Activated effector memory CD4-positive, alpha-beta T cell treated with Interleukin-2 at 50 U/mL for 16 hours (primary cell): Measurements from ENCODE around the gene WDR7.

Source experiments
- DNase-seq: peaks from one replicate; pipeline ENCODE4 v3.0.0-alpha.2; 2020

WDR7 gene

DNA sequence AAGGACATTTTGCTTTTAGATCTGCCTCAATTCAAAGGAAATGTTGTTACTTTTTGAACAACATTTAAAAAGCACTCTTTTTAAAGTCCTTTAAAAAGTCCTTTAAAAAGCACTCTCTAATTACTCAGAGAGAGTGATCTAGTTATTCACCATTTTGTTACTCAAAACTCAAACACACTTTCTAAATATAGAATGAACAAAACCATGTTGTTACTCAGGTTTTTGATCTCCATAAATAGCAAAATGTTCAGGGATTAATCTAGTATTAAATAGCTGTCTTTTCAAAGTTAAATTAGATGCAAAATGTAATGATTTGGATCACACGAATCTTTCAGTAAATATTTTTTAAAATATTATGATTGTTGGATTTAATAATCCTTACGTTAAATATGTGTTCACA, 352.2 kb downstream of the WDR7 start:
- DNase-seq = no peak

DNA sequence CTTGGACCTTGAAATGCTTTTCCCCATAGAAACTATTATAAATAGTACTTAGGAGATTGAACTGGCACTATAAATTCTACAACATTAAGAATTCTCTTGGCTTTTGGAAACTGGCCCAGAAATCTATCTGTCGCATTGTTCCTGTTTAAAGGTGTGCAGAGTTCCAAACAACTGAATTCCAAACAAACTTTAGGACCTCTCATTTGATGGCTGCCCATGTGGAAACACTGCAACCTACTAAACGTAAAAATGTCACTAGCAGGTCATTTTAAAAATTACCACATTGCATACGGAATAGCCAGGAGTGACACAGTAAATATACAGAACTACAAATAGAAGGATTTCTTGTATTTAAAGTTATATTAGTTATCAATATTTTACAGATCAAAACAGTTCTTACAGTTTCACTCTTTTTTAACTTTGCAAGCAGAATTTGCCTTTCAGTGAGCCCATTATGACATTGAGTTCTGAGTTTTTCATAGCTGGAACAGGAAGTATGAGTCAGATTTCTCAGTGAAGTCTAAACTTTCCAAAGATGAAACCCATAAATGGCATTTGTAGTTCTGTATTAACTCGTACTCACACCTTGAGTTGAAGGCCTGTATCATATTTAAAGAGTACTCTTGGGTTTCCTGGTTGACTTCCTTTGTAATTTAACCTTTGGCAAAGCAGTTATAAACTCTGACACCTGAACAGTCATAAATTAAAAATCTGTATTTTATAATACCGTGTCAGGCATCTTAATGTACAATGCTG, 353.4 kb downstream of the WDR7 start:
- DNase-seq = no peak

- no peak for DNase-seq
These were observed 357.0 kb downstream of the WDR7 start for GRCh38 chr18:57008001-57008686.

DNA sequence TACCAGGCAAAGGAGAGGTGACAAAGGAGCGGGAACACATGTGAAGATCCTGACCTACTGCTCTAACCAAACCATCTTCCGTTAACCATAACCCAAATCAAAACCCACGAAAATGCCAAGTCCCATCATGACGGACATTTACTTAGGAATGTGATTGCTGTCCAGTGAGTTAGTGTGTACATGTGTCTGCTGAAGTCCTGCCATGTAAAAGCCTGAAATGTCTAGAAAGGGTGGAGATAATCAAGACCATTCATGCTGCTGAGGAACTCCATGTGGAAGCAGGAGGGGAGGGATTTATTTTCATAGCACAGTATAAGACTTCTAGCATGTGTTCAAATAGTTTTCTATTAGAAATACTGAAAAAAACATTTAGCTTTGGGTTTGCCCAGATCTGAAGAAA, 358.7 kb downstream of the WDR7 start:
- no peak for DNase-seq

DNA sequence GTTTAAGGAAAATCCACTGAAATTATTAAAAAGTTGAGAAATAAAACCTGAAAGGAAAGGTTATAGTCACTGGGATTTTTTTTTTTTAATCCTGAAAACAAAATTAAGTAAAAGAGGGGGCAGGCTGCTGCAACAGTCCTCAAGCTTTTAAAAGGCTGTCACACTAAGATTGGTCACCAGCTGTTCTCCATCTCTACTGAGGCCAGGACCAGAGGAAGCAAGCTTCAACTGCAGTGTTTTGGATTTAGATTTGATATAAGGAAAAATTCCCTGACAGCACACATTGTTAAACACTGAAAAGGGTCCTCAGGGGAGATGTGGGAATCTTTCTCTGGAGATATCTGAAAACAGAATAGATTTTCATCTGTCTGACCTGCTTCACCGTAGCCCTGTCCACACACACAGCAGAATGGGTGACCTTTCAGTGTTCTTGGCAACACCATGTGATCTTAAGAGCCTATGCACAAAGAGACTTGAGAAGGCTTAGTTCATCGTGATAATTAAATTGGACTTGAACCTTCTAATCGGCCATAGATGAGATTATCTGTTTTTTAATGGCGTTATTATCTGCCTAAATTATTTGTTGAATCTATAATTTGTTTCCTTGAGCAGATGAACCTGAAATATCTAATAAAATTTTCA, 363.7 kb downstream of the WDR7 start:
- no peak for DNase-seq

DNA sequence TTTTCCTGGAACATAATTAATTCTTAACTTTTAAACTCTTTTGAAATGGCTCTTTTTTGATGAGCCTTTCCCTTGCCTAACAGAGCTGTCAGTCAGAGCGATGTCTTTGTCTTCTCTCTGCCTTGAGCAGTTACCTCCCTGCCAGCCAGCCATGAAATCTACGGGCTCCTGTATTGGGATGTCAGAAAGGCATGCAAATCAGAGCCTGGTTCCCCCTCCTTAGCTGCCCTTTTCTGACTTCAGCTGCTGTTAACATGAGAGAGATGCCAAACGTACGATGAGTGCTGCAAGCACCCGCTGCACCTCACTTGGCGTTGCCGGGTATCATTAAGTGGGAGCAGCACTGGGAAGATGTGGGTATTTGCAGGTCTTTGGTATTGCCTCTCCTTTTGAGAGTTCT, 364.3 kb downstream of the WDR7 start:
- no peak for DNase-seq

GRCh38 chr18:57018845-57019244, 367.7 kb downstream of the WDR7 start:
- DNase-seq = no peak

GRCh38 chr18:57022716-57023115, 371.6 kb downstream of the WDR7 start:
- DNase-seq = no peak

DNA sequence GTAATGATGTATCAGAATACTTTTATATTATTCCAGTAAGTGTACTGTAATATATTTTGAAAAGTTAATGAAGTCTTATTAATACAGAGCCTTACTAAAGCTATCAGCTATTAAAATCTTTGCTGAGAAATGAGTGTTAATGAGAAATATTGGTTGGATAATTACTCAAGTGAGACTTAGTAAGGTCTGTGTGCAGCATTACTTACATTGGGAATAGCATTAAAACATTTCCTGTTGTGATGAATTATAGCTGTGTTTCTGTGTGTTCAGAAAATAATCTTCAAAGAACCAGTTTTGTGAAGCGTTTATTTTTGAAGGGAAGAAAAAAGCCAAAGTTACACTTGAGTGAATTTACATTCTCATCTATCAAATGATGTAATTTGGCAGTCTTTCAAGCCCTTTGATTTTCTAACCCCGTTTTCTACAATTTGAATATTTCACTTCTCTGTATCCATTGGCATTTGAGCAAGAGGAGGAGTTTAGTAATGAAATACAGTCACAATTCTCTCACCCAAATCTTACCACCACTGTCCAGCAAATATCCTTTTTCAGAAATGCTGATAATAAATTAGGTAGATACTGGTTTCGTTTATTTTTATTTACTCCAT, 372.2 kb downstream of the WDR7 start:
- no peak for DNase-seq

GRCh38 chr18:57025540-57025939, 374.4 kb downstream of the WDR7 start:
- DNase-seq = no peak

DNA sequence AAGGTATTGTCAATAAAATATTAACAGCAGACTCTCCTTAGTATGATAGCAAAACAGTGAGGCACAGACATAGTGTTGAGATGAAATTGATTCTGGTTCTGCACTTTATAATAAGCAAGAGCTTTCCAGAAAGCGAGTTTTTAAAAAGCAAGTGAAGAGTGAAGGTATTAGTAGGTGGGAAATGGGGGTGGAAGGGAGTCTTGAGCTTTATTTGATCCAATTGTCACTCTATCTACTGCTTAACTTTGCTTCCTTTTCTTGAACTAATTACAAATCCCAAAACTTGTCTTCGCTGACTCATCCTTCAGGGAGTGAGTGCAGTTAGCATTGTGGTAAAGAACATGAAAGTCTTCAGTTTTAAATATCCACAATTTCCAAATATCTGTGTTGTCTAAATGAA, 375.2 kb downstream of the WDR7 start:
- DNase-seq = no peak

DNA sequence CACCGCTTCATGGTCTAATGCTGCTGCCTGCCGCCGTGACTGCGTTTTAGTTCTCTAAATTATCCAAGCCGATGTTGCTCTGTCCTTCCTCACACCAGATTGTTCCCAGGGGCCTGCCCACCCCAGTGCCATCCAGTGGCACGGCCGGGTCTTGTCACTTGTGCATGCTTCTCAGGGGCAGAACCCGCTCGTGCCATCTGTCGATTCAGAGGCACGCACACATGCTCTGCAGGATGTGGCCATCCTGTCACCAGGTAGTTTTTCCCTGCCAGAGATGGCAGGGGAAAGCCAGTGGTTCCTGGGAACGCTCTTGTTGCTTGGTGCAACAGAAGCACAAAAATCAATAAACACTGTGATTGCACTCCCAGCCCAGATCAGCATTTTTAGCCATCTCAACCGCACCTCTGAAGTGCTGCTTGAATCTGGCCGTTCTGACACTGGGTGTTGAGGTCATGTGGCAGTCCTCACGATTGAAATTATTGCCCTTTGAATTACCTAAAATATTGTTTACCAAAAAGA, 376.1 kb downstream of the WDR7 start:
- no peak for DNase-seq

GRCh38 chr18:57029761-57030160, 378.6 kb downstream of the WDR7 start:
- no peak for DNase-seq

DNA sequence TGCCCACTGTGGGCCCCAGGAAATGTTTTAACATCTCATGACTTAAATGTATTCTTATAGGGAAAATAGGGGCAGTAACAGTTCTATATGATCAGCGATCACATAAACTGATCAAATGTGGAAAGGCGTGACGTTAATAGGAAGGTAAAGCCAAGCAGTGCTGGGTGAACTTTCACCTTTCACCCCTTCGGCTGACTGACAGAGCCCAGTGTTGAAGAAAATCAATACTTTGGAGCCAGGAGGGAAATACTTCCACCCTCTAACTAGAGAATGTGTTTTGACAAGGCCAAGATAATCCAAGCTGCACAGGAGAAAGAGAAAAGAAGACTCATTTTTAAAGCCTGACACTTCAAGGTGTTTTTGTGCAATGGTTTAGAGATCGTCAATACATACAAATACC, 379.3 kb downstream of the WDR7 start:
- DNase-seq = no peak

GRCh38 chr18:57035590-57035989, 384.4 kb downstream of the WDR7 start:
- no peak for DNase-seq

DNA sequence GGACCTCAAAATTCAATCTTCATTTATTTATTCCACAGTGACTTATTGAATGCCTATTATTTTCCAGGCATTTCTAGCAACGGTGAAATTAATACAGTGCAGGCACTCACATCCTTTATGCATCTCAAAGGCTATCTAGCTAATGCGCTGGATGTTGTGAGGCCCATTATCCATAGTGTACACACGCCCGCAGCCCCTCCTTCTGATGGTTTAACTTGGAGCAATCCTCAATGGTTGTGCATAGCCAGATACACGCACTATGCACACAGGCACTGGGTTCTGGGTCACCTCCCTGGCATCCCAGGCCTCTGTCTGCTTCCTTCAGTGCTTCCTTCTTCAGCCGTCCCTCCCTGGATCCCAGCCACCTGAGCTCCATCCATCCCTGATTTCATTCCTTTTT, 387.2 kb downstream of the WDR7 start:
- DNase-seq = no peak

DNA sequence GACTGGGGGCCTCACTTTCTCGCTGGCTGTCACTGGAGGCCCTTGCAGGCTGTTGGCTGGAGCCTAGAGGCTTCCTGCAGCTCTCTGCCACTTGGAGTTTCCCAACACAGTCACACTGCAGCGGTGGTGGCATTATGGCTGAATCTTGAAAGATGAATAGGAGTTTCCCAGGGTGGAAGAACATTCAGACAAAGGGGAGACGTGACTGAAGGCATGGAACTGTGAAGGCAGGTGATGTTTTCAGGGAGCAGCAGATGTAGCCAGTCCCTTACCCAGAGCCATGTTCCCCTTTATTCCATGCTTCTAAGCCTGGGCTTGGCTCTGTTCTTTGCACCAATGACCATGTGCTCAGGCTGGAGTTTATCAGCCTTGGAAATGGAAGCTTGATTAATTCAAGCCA, 389.0 kb downstream of the WDR7 start:
- no peak for DNase-seq

DNA sequence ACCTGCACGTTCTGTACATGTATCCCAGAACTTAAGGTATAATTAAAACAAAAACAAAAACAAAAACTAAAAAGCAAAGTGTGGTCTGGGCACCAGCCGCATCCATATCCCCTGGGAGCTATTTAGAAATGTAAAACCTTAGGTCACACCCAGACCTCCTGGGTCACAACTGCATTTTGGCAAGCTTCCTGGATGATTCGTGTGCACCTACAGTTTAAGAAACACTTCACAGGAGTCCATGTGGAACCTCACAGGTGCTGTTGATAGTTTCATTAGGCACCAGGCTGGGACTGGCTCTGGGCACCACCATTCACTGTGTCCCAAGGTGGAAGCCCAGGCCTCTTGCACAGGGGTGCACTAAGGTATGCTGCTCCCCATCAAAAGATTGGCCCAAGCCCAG, 392.1 kb downstream of the WDR7 start:
- no peak for DNase-seq

GRCh38 chr18:57048351-57048750, 397.2 kb downstream of the WDR7 start:
- no peak for DNase-seq

DNA sequence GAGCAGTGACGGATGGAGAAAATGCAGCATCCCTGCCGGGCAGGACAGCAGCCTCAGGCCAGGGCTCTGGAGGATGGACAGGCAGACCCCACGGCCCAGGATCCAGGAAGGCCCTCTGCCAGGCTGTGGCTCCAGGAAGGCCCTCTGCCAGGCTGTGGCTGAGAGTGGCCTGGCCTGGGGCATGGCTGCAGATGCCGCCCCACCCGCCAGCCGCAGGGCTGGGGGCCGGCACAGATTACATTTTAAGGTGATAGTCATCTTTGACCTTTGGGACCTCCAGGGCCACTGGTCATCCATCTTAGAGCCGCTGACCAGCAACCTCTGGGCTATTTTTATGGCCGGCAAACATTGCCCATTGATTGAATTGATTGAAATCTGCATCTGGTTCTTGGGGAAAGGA, 397.7 kb downstream of the WDR7 start:
- no peak for DNase-seq

- no peak for DNase-seq
These were observed 399.3 kb downstream of the WDR7 start for GRCh38 chr18:57050310-57050949.

GRCh38 chr18:57051021-57051656, 400.0 kb downstream of the WDR7 start:
- DNase-seq = no peak

DNA sequence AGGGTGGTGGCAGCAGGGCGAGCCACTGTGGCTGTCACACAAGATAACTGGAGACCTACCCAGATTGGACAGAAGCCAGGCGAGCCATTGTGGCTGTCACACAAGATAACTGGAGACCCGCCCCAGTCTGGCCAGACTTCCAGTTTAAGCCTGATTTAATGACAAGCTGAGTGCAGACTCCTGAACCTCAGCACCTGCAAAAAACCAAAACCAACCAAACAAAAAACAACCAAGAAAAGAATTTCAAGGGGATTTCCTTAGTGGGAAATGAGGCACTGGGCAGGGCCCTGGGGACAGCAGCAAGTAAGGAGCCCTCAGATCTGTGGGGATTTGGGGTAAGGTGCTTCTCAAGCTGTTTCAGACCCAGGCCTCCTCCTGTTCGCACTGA, 400.5 kb downstream of the WDR7 start:
- DNase-seq = no peak
